Common myeloid progenitor, CD34-positive (primary cell): Measurements from ENCODE around the gene RNH1.

Experiments used
- CTCF ChIA-PET: fragments of 350-600 bp; sonication (Branson Sonifier 250); formaldehyde crosslinking; loops from one replicate; lab custom pipeline; 2021; ENCODE audit warnings: antibody characterized with exemption; lab: Charles Lee
- POLR2A ChIA-PET: fragments of 350-600 bp; sonication (Branson Sonifier 250); formaldehyde crosslinking; loops from one replicate; lab custom pipeline; 2021; ENCODE audit warnings: antibody characterized with exemption; lab: Charles Lee
- DNase-seq, 3 donors: peaks; one replicate each; pipeline versions ENCODE4 v3.0.0 to v3.0.0-alpha.2; 2013
- H3K27ac ChIP-seq, 2 experiments: 1 replicate in 1 of 2; 2 replicates in 1 of 2; pipeline ENCODE4 v1.7.0; 2013; ENCODE audit warnings: inconsistent platforms in 2 of 2, low read length in 2 of 2, mild to moderate bottlenecking in 2 of 2, low read depth in 1 of 2, moderate library complexity in 1 of 2; ENCODE audit not compliant: severe bottlenecking in 2 of 2, insufficient read depth in 1 of 2, poor library complexity in 1 of 2
- H3K27me3 ChIP-seq, 5 experiments: replicated peaks in 2 of 5; 1 replicate in 3 of 5; 2 replicates in 2 of 5; pipeline versions ENCODE4 v1.6.1 to v1.7.0; 2013; ENCODE audit warnings: low read length in 4 of 5, mild to moderate bottlenecking in 2 of 5, moderate library complexity in 2 of 5, inconsistent platforms in 1 of 5; ENCODE audit not compliant: insufficient read depth in 5 of 5, control insufficient read depth in 4 of 5
- H3K36me3 ChIP-seq, 4 experiments: 1 replicate in 2 of 4; 2 replicates in 2 of 4; pipeline versions ENCODE4 v1.6.1 to v1.7.0; 2013; ENCODE audit warnings: low read length in 3 of 4, control low read depth in 1 of 4, mild to moderate bottlenecking in 1 of 4; ENCODE audit not compliant: control insufficient read depth in 4 of 4, insufficient read depth in 4 of 4
- H3K4me1 ChIP-seq, 4 experiments: 1 replicate in 3 of 4; 2 replicates in 1 of 4; pipeline versions ENCODE4 v1.6.1 to v1.7.1; 2013; ENCODE audit warnings: low read length in 3 of 4, mild to moderate bottlenecking in 3 of 4, control low read depth in 1 of 4, inconsistent platforms in 1 of 4, moderate library complexity in 1 of 4; ENCODE audit not compliant: control insufficient read depth in 4 of 4, insufficient read depth in 4 of 4; ENCODE audit errors: control extremely low read depth in 1 of 4
- H3K4me3 ChIP-seq, 7 experiments: 1 replicate in 4 of 7; 2 replicates in 3 of 7; pipeline versions ENCODE4 v1.5.1 to v1.7.0; 2013; ENCODE audit warnings: mild to moderate bottlenecking in 7 of 7, low read length in 6 of 7, moderate library complexity in 6 of 7, inconsistent platforms in 2 of 7, low read depth in 2 of 7, control low read depth in 1 of 7; ENCODE audit not compliant: insufficient read depth in 4 of 7, control insufficient read depth in 1 of 7; ENCODE audit errors: extremely low read depth in 1 of 7
- H3K9me3 ChIP-seq, 5 experiments: 1 replicate in 4 of 5; 2 replicates in 1 of 5; pipeline versions ENCODE4 v1.6.1 to v1.7.1; 2013; ENCODE audit warnings: low read length in 4 of 5, mild to moderate bottlenecking in 2 of 5, inconsistent platforms in 1 of 5, low read depth in 1 of 5, moderate library complexity in 1 of 5; ENCODE audit not compliant: control insufficient read depth in 4 of 5, insufficient read depth in 2 of 5; ENCODE audit errors: control extremely low read depth in 1 of 5
- WGBS: methylation state at CpG from one replicate; pipeline ENCODE4 v1.1.5; 2013; ENCODE audit not compliant: insufficient coverage; 5-methylcytosine and 5-hydroxymethylcytosine counted together

RNH1 gene

DNA sequence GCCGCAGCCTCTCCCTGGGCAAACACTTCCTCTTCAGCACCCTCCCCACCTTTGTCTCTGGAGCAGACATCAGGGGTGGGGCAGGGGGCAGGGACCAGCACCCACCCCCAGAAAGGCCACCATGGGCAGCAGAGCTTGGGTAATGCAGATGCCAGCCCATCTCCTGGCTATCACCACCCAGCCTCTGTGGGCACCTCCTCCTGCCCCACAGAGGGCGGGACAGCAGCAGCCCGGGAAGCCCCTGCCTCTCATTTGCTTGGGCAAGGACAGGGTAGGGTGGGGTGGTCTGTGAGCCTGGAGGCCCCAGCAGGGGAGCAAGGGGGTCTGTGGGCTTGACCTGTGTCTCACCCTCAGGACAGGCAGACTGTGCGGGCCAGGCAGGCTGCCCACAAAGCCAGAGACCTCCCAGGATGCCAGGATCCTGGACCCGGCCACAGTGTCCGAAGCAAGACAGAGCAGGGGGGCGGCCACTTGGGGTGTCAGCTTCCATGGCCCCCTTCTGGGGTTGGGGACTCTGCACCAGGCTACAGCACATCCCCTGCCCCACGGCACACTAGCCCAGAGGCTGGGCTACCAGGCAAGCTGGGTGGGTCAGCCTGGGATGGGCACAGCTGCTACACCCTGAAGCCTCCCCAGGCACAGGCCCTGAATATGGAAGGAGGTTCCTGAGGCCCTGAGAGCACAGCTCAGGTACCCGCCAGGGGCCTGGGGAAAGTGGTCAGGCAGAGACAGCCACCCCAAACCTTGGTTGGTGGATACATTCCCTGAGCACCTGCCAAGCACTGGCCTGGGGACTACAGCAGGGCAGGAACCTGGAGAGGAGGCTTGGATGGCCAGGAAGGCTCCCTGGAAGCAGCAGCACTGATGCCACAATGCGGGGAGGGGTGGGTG is 4.5 kb downstream of the RNH1 start:
- peak overlapping the region in 1 of 2 experiments; percentile 43 for H3K27ac ChIP-seq

DNA sequence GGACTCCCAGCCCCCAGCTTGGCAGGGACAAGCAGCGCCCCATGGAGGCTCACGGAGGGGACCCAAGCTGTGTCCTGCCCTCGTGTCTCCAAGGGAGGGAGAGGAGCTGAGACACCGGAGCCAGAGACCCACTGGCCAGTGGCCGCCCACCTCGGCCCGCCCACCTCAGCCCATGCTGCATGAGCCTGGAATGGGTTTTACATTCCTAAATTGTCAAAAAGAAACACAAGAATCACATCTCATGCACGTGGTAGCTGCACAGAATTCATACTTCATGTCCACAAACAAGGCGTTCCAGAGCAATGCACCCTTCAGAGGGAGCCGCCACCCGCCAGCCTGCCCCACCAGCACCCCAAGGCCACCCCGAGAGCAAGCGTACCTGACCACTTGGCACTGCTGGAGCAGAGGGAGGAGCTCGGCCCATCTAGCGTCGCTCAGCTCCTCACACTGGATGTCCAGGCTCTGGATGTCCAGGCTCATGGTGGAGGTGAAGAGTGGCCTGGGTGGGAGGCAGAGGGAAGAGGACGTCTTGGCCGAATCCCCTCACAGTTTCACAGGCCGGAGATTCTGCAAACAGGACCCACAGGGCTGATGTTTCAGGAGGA is 5.3 kb downstream of the RNH1 start:
- no peak overlapping the region for H3K4me3 ChIP-seq
- no peak overlapping the region for H3K27ac ChIP-seq
- H3K4me1 ChIP-seq = peaks cover 3 to 35% (median 29%) of the 10 kb centered on the region in 4 experiments
- POLR2A ChIA-PET = interaction anchor here (0.5 kb wide), 1 partner anchor 197 kb away, joined by 3 read pairs; no protein-coding TSS in a partner anchor
- CTCF ChIA-PET = interaction anchor here (1.8 kb wide), 1 partner anchor 53 kb away, joined by 5 read pairs; no protein-coding TSS in a partner anchor
- WGBS = over 99% methylated on average over 14 of the region's 19 CpGs
- peaks cover 0 to 2% (median 0%) of the 10 kb centered on the region in 5 experiments for H3K27me3 ChIP-seq
- peaks cover 2 to 58% (median 37%) of the 10 kb centered on the region in 4 experiments for H3K36me3 ChIP-seq
- no peak for DNase-seq
- no peaks in the 10 kb centered on the region for H3K9me3 ChIP-seq

More for the DNA sequence above, 4.5 kb downstream of the RNH1 start:
- POLR2A ChIA-PET = no interaction called here
- peaks cover 2 to 50% (median 29%) of the 10 kb centered on the region in 4 experiments for H3K36me3 ChIP-seq
- 93% methylated on average over 7 of the region's 10 CpGs for WGBS
- CTCF ChIA-PET = interaction anchor here (1.0 to 1.8 kb wide), 3 partner anchors 8 to 54 kb away, joined by 3 to 6 read pairs (median 5); no protein-coding TSS in a partner anchor
- DNase-seq = no peak
- H3K27me3 ChIP-seq = peaks cover 0 to 2% (median 0%) of the 10 kb centered on the region in 5 experiments
- no peaks in the 10 kb centered on the region for H3K9me3 ChIP-seq
- peaks cover 3 to 37% (median 30%) of the 10 kb centered on the region in 4 experiments for H3K4me1 ChIP-seq
- no peak overlapping the region for H3K4me3 ChIP-seq

GRCh38 chr11:501001-501682 is 5.9 kb downstream of the RNH1 start:
- Histone ChIP-seq H3K27me3 (peaks cover 0 to 2% (median 0%) of the 10 kb centered on the region in 5 experiments), H3K36me3 (peaks cover 2 to 60% (median 39%) of the 10 kb centered on the region in 4 experiments), H3K27ac (no peak overlapping the region), H3K9me3 (no peaks in the 10 kb centered on the region), H3K4me3 (no peak overlapping the region), H3K4me1 (peaks cover 3 to 30% (median 25%) of the 10 kb centered on the region in 4 experiments)
- 98% methylated on average over 22 of the region's 24 CpGs for WGBS
- no peak for DNase-seq
- POLR2A ChIA-PET = interaction anchor here (0.5 kb wide), 1 partner anchor 196 kb away, joined by 3 read pairs; no protein-coding TSS in a partner anchor
- CTCF ChIA-PET = no interaction called here

DNA sequence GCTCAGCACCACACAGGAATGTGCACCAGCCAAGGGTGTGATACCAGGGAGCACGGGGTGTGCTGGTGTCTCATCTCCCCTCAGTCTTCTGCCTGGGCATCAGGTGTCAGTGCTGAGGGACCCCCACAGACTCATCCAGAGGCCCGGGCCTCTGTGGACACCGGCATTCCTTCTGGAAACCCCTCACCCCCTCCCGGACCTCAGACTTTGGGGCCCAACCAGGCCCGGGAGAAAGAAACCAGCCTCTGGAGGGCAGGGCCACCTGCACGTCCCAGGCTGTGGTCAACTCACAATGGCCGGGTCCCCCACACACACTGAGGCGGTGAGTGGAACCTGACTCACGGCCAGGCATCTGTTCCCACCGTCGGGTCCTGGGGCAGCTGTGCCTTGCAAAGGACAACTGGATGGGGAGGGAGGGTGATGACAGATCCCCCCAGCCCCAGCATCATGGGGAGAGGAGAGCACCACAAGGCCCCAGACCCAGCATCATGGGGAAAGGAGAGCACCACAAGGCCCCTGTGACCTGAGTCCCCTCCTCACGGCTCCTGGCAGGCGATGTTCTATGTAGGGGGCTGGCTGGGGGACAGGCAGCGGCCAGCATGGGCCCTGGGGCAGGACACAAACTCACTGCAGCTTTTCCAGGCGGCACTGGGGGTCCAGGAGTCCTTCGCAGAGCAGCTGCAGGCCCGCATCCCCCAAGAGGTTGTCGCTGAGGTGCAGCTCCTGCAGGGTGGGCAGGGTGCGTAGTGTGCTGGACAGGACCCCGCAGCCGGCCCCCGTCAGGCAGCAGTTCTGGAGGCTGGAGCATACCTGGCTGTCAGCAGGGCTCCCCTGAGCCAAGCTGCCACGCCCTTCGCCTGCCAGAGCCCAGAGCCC is 7.6 kb downstream of the RNH1 start:
- POLR2A ChIA-PET = no interaction called here

GRCh38 chr11:498297-499181 is 8.5 kb downstream of the RNH1 start:
- H3K4me1 ChIP-seq = peaks cover 0 to 4% (median 2%) of the 10 kb centered on the region in 4 experiments
- ChIA-PET POLR2A (interaction anchor here (1.3 kb wide), 1 partner anchor 8 kb away, joined by 5 read pairs; the partner anchor contains the start of gene RNH1), CTCF (interaction anchor here (1.0 to 1.4 kb wide), 3 partner anchors 17 to 33 kb away, joined by 3 to 6 read pairs (median 5); no protein-coding TSS in a partner anchor)
- no peaks in the 10 kb centered on the region for H3K9me3 ChIP-seq
- WGBS = 97% methylated on average over 33 of the region's 39 CpGs
- H3K4me3 ChIP-seq = no peak overlapping the region
- H3K36me3 ChIP-seq = peaks cover 2 to 83% (median 57%) of the 10 kb centered on the region in 4 experiments
- no peak overlapping the region for H3K27ac ChIP-seq
- no peaks in the 10 kb centered on the region for H3K27me3 ChIP-seq
- DNase-seq = no peak

More for the DNA sequence above, 7.6 kb downstream of the RNH1 start:
- peaks cover 2 to 77% (median 53%) of the 10 kb centered on the region in 4 experiments for H3K36me3 ChIP-seq
- CTCF ChIA-PET = interaction anchor here (0.8 to 1.4 kb wide), 3 partner anchors 16 to 136 kb away, joined by 3 to 6 read pairs (median 3); no protein-coding TSS in a partner anchor
- no peak overlapping the region for H3K4me3 ChIP-seq
- H3K4me1 ChIP-seq = peaks cover 0 to 13% (median 8%) of the 10 kb centered on the region in 4 experiments
- H3K27ac ChIP-seq = no peak overlapping the region
- DNase-seq = no peak
- H3K9me3 ChIP-seq = no peaks in the 10 kb centered on the region
- 97% methylated on average over 24 of the region's 24 CpGs for WGBS
- peaks cover 0 to 1% (median 0%) of the 10 kb centered on the region in 5 experiments for H3K27me3 ChIP-seq
